Esophagus muscularis mucosa (tissue), 3 donors: ENCODE results near the gene PRELID2.

Experiments
- CTCF ChIP-seq, 3 experiments: fragments of 200-600 bp in 2 of 3; fragments of 450-650 bp in 1 of 3; sonication (generic) in 2 of 3; IDR thresholded peaks; one replicate each; pipeline ENCODE4 v1.5.1; 2017 to 2019; ENCODE audit warnings: antibody characterized with exemption in 3 of 3, mild to moderate bottlenecking in 2 of 3, moderate library complexity in 1 of 3
- EP300 ChIP-seq: sonication (generic); formaldehyde crosslinking; IDR thresholded peaks from one replicate; pipeline ENCODE4 v1.6.1; 2017; ENCODE audit warnings: antibody characterized with exemption

- no peak for TF ChIP-seq CTCF (IDR thresholded peaks at IDR 0.05)
- TF ChIP-seq EP300 = no peak
Measured at GRCh38 chr5:145762833-145763232, 72.3 kb downstream of the PRELID2 start.
